Naive thymus-derived CD8-positive, alpha-beta T cell (primary cell): ENCODE measurements around the gene IPP. TPM values are rescaled to one million over a fixed set of nuclear protein-coding genes. Genes with fewer than 3 reads are reported as not detected.
"Not testable (repeated sequence)": the region's sequence is repeated elsewhere in the genome, so short reads cannot be mapped to it uniquely, and the experiment has no call there.

ENCODE experiments used
- ATAC-seq, 2 donors: fragments of 150-1000 bp; cut with Tn5 transposase in 1 of 2; sonication (Bioruptor Pico), chemical (Tn5 transposase) in 1 of 2; 1 replicate in 1 of 2; 2 replicates in 1 of 2; pipeline ENCODE4 v1.10.0; 2021; ENCODE audit warnings: mild to moderate bottlenecking in 2 of 2, moderate library complexity in 2 of 2
- POLR2A ChIA-PET: fragments of 350-600 bp; sonication (Branson Sonifier 250); formaldehyde crosslinking; loops from one replicate; lab custom pipeline; 2021; ENCODE audit warnings: antibody characterized with exemption; lab: Charles Lee
- DNase-seq, 10 donors: peaks; one replicate each; pipeline versions ENCODE4 v3.0.0 to v3.0.0-alpha.2; 2020 to 2022
- H3K27ac Mint-ChIP-seq, 10 donors: one replicate each; pipeline ENCODE4 v1.8.0; 2020 to 2022; ENCODE audit warnings: mild to moderate bottlenecking in 10 of 10, mixed read lengths in 10 of 10, moderate library complexity in 4 of 10, inconsistent platforms in 1 of 10
- H3K27me3 Mint-ChIP-seq, 5 donors: one replicate each; pipeline ENCODE4 v1.8.0; 2021 to 2022; ENCODE audit warnings: mixed read lengths in 5 of 5
- H3K36me3 Mint-ChIP-seq, 3 donors: one replicate each; pipeline ENCODE4 v1.8.0; 2020 to 2022; ENCODE audit warnings: mixed read lengths in 3 of 3, mild to moderate bottlenecking in 2 of 3, inconsistent platforms in 1 of 3
- H3K4me1 Mint-ChIP-seq, 4 donors: one replicate each; pipeline ENCODE4 v1.8.0; 2021 to 2022; ENCODE audit warnings: mixed read lengths in 4 of 4
- H3K4me3 Mint-ChIP-seq, 10 donors: one replicate each; pipeline ENCODE4 v1.8.0; 2020 to 2022; ENCODE audit warnings: mild to moderate bottlenecking in 10 of 10, mixed read lengths in 10 of 10, moderate library complexity in 6 of 10, inconsistent platforms in 1 of 10
- H3K9me3 Mint-ChIP-seq, 9 donors: one replicate each; pipeline ENCODE4 v1.8.0; 2020 to 2022; ENCODE audit warnings: mixed read lengths in 9 of 9, mild to moderate bottlenecking in 3 of 9, inconsistent platforms in 1 of 9, moderate library complexity in 1 of 9
- polyA plus RNA-seq, 3 donors: library from polyadenylated mRNA; unstranded; fragments of 300-500 nt; fragmentation: Illumina TruSeq; gene quantifications; one replicate each; pipeline ENCODE4 v1.2.3, GENCODE V29; 2021
- total RNA-seq, 8 experiments: library from RNA in 2 of 8; stranded (reverse) in 2 of 8; gene quantifications; one replicate each; pipeline ENCODE4 v1.2.3 and lab custom pipeline; 2021 to 2026

The IPP gene
- total and polyA plus RNA-seq, 5 experiments from 2014 or later = 8.7 to 17.4 (median 14.2) TPM

GRCh38 chr1:45730075-45730779, 20.2 kb downstream of the IPP start:
- no peak for ATAC-seq
- H3K27me3 Mint-ChIP-seq = no peaks in the 10 kb centered on the region
- POLR2A ChIA-PET = no interaction called here
- H3K4me3 Mint-ChIP-seq = no peak overlapping the region
- peaks cover 3 to 19% (median 11%) of the 10 kb centered on the region in 4 donors for H3K4me1 Mint-ChIP-seq
- H3K36me3 Mint-ChIP-seq = peaks cover 0 to 41% (median 7%) of the 10 kb centered on the region in 3 donors
- peak overlapping the region in 2 of 10 donors; percentile 6 to 54 for H3K27ac Mint-ChIP-seq
- DNase-seq = no peak
- H3K9me3 Mint-ChIP-seq = no peaks in the 10 kb centered on the region

- POLR2A ChIA-PET, H3K9me3 Mint-ChIP-seq, H3K27ac Mint-ChIP-seq, H3K4me1 Mint-ChIP-seq, H3K4me3 Mint-ChIP-seq, ATAC-seq, H3K27me3 Mint-ChIP-seq, DNase-seq: not testable (repeated sequence)
- peaks cover 0 to 35% (median 1%) of the 10 kb centered on the region in 3 donors for H3K36me3 Mint-ChIP-seq
Observed at GRCh38 chr1:45726007-45726406, 24.4 kb downstream of the IPP start.

DNA sequence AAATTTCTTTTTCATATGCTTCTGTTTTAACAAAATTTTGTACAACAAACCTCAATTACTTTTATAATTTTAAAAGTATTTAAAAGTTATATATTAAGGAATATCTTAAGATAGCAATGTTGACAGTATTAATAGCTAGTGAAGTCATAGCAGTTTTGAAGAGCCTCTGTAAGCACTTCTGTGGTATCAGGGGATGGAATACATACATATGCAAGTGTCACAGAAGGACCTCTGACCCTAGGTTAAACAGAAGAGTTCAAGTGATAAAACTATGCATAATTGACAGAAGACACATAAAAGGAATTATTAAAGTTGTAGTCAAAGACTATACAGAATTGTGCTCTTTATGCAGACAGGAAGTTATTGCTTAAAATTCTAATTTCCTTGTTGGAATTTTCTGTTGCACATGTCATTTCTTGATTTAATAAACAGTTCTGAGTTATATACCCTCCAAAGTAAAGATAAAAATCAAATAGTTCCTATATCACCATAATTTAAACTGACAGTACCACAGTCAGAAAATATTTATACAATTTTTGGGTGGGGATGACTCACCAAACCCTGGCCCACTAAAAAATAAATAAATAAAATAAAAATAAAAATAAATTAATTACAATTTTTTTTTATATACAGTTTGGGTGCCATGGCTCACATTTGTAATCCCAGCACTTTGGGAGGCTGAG, 27.1 kb downstream of the IPP start:
- Mint-ChIP-seq H3K27ac (no peak overlapping the region), H3K27me3 (no peaks in the 10 kb centered on the region), H3K36me3 (peaks cover 0 to 34% (median 0%) of the 10 kb centered on the region in 3 donors), H3K4me1 (no peaks in the 10 kb centered on the region), H3K4me3 (no peak overlapping the region), H3K9me3 (no peaks in the 10 kb centered on the region)
- ATAC-seq (no peak), DNase-seq (no peak)
- POLR2A ChIA-PET = no interaction called here

DNA sequence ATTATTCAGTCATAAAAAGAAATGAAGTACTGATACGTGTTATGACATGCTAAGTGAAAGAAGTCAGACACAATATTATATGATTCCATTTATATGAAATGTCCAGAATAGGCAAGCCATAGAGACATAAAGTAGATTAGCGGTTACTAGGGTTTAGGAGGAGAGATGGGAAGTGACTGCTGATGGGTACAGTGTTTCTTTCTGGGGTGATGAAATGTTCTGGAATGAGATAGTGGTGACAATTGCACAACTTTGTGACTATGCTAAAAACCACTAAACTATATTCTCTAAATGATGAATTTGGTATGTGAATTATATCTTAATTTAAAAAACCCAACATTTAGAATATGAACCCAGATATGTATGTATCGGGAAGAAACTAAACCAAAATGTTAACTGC, 27.6 kb downstream of the IPP start:
- H3K9me3 Mint-ChIP-seq = no peaks in the 10 kb centered on the region
- no peak for ATAC-seq
- H3K27ac Mint-ChIP-seq = no peak overlapping the region
- H3K27me3 Mint-ChIP-seq = no peaks in the 10 kb centered on the region
- no peak overlapping the region for H3K4me3 Mint-ChIP-seq
- H3K4me1 Mint-ChIP-seq = no peaks in the 10 kb centered on the region
- DNase-seq = no peak
- POLR2A ChIA-PET = no interaction called here
- H3K36me3 Mint-ChIP-seq = peaks cover 0 to 33% (median 0%) of the 10 kb centered on the region in 3 donors

DNA sequence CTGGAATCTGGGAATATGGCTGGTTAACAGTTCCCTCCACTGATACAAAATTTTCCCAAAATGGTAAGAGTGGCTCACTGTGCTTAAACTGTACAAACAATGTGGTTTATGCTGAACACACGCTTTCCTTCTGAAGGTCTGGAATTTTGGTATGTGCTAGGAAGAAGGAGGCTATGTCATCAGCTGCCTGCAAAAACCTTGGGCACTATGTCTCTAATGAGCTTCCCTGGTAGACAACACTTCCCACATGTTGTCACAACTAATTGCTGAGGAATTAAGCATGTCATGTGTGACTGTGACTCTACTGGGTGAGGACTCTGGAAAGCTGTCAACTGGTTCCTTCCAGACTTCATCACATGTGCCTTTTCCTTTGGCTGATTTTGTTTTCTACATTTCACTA, 29.2 kb downstream of the IPP start:
- Mint-ChIP-seq H3K9me3 (no peaks in the 10 kb centered on the region), H3K36me3 (peaks cover 0 to 36% (median 0%) of the 10 kb centered on the region in 3 donors), H3K27me3 (no peaks in the 10 kb centered on the region), H3K27ac (peak overlapping the region in 1 of 10 donors; percentile 5), H3K4me3 (no peak overlapping the region), H3K4me1 (no peaks in the 10 kb centered on the region)
- DNase-seq = no peak
- POLR2A ChIA-PET = no interaction called here
- ATAC-seq = no peak

- no peak overlapping the region for H3K4me3 Mint-ChIP-seq
- ATAC-seq (no peak), DNase-seq (no peak)
- no peaks in the 10 kb centered on the region for H3K4me1 Mint-ChIP-seq
- no peaks in the 10 kb centered on the region for H3K27me3 Mint-ChIP-seq
- H3K27ac Mint-ChIP-seq = peak overlapping the region in 1 of 10 donors; percentile 15
- H3K36me3 Mint-ChIP-seq = peaks cover 0 to 57% (median 3%) of the 10 kb centered on the region in 3 donors
- POLR2A ChIA-PET = no interaction called here
- H3K9me3 Mint-ChIP-seq = no peaks in the 10 kb centered on the region
Observed at GRCh38 chr1:45718289-45718688, 32.2 kb downstream of the IPP start.

GRCh38 chr1:45717386-45717785, 33.1 kb downstream of the IPP start:
- not testable (repeated sequence) for DNase-seq, H3K4me3 Mint-ChIP-seq, H3K4me1 Mint-ChIP-seq, H3K27ac Mint-ChIP-seq, H3K9me3 Mint-ChIP-seq, ATAC-seq, H3K27me3 Mint-ChIP-seq
- POLR2A ChIA-PET = interaction anchor here (0.7 kb wide), 1 partner anchor 521 kb away, joined by 7 read pairs; no protein-coding TSS in a partner anchor
- peaks cover 0 to 57% (median 3%) of the 10 kb centered on the region in 3 donors for H3K36me3 Mint-ChIP-seq

- Mint-ChIP-seq H3K4me3 (no peak overlapping the region), H3K36me3 (peaks cover 0 to 63% (median 7%) of the 10 kb centered on the region in 3 donors), H3K27ac (no peak overlapping the region), H3K9me3 (no peaks in the 10 kb centered on the region), H3K27me3 (no peaks in the 10 kb centered on the region), H3K4me1 (no peaks in the 10 kb centered on the region)
- POLR2A ChIA-PET = no interaction called here
- DNase-seq (no peak), ATAC-seq (no peak)
Observed at GRCh38 chr1:45716700-45717099, 33.8 kb downstream of the IPP start.

DNA sequence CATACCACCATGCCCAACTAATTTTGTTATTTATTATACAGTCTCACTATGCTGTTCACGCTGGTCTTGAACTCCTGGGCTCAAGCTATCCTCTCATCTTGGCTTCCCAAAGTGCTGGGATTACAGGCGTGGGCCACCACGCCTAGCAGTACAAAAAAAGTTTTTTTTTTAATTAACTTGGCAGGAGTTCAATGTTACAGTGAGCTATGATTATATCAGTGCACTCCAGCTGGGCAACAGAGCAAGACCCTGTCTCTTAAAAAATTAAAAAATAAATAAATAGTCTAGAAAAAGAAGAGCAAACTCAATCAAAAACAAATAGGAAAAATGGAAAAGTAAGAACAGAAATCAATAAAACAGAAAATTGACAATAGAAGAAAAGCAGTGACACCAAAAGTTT, 36.7 kb downstream of the IPP start:
- Mint-ChIP-seq H3K36me3 (peaks cover 0 to 73% (median 9%) of the 10 kb centered on the region in 3 donors), H3K4me3 (no peak overlapping the region), H3K9me3 (peaks cover 0 to under 1% (median 0%) of the 10 kb centered on the region in 9 donors), H3K27ac (no peak overlapping the region), H3K4me1 (no peaks in the 10 kb centered on the region), H3K27me3 (no peaks in the 10 kb centered on the region)
- POLR2A ChIA-PET = no interaction called here
- DNase-seq (no peak), ATAC-seq (no peak)

- DNase-seq (no peak), ATAC-seq (no peak)
- peaks cover 11 to 39% (median 22%) of the 10 kb centered on the region in 3 donors for H3K36me3 Mint-ChIP-seq
- POLR2A ChIA-PET = no interaction called here
- peaks cover 0 to 11% (median 4%) of the 10 kb centered on the region in 9 donors for H3K9me3 Mint-ChIP-seq
- no peak overlapping the region for H3K4me3 Mint-ChIP-seq
- H3K4me1 Mint-ChIP-seq = peaks cover 0 to 2% (median 0%) of the 10 kb centered on the region in 4 donors
- H3K27me3 Mint-ChIP-seq = no peaks in the 10 kb centered on the region
- H3K27ac Mint-ChIP-seq = peak overlapping the region in 1 of 10 donors; percentile 61
Observed at GRCh38 chr1:45704637-45705036, 45.8 kb downstream of the IPP start.

DNA sequence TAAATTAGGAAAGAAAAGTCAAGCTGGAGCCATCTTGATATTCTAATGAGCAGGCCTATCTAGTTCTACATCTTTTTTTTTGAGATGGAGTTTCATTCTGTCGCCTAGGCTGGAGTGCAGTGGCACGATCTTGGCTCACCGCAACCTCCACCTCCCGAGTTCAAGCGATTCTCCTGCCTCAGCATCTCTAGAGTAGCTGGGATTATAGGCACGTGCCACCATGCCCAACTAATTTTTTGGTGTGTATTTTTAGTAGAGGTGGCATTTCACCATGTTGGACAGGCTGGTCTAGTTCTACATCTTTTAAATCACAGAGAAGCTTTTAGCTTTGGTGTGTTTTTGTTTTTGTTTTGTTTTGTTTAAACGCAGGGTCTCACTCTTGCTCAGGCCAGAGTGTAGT, 55.6 kb downstream of the IPP start:
- ATAC-seq = no peak
- no peak for DNase-seq
- Mint-ChIP-seq H3K27me3 (no peaks in the 10 kb centered on the region), H3K4me3 (no peak overlapping the region), H3K4me1 (peaks cover 4 to 14% (median 10%) of the 10 kb centered on the region in 4 donors), H3K36me3 (peaks cover 0 to 62% (median 10%) of the 10 kb centered on the region in 3 donors), H3K9me3 (no peaks in the 10 kb centered on the region), H3K27ac (peak overlapping the region in 1 of 10 donors; percentile 25)
- POLR2A ChIA-PET = interaction anchor here (0.6 to 1.2 kb wide), 2 partner anchors 9 to 14 kb away, joined by 3 to 4 read pairs; partner anchors contain the start of gene GPBP1L1

- H3K9me3 Mint-ChIP-seq, DNase-seq, POLR2A ChIA-PET, H3K4me3 Mint-ChIP-seq, ATAC-seq, H3K27me3 Mint-ChIP-seq: not testable (repeated sequence)
- peak overlapping the region in 1 of 10 donors; percentile 74 for H3K27ac Mint-ChIP-seq
- peaks cover 0 to 62% (median 10%) of the 10 kb centered on the region in 3 donors for H3K36me3 Mint-ChIP-seq
- peaks cover 4 to 22% (median 13%) of the 10 kb centered on the region in 4 donors for H3K4me1 Mint-ChIP-seq
Observed at GRCh38 chr1:45693811-45694210, 56.6 kb downstream of the IPP start.
